HT1080 (cell line): ENCODE data around the gene MRPL53. TPM values are rescaled to one million over a fixed set of nuclear protein-coding genes. Genes with fewer than 3 reads are reported as not detected.
"Not testable (repeated sequence)": the region's sequence is repeated elsewhere in the genome, so short reads cannot be mapped to it uniquely, and the experiment has no call there.

ENCODE experiments used
- DNase-seq: peaks from one replicate; pipeline ENCODE4 v3.0.0-alpha.2; 2015; ENCODE audit warnings: low read depth
- total RNA-seq: library from RNA; depleted of rRNA; stranded (reverse); fragments of >200 nt; shearing (Covaris generic); gene quantifications from 2 replicates; pipeline ENCODE4 v1.2.3, GENCODE V29; 2014

The MRPL53 gene
- total RNA-seq, 1 experiment from 2014 or later: 79.3 TPM

DNA sequence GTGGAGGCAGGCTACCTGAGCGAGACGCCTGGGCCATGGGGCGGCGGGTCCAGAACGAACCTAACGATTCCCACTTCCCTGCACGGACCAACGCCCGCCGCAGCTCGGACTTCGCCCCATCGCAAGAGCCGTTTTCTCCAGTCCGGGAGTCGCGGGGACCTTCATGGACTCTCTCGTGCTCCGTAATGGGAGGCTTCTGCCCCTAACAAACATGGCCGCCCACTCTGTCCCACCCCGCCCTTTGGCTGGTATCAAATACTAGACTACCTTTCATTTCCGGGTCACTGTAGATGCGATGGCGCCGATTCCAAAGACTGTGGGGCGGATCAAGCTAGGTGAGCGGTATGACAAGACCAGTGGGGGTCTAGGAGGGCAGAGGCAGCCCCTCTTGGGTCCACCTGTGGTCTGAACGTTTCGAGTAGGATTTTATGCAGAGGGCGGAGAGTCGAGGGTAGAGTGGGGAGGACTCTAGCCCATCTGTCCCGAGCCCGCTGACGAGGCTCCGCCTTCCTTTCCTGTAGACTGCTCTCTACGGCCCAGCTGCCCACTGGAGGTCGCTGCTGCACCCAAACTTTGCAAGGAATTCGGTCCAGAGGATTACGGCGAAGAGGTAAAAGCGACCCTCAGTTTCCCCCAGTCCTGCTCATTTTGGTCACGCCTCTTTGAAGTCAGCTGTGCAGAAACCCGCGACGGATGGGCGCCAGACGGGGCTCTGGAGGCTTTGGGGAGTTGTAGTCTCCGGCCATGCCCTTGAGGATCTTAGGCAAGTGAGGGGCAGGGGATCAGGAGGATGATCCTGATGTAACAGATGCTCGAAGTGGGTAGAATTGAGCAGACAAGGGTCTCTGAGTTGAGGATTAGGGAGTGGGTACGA is 10.6 kb upstream of the MRPL53 start, which contains the start of the genes CCDC142 and TTC31:
CCDC142 (minus strand) TSS at position 198 of the 874 bp plus-strand sequence; CDS start at position 37, 161 bp downstream.
TTC31 (plus strand) TSS at position 281 of the 874 bp plus-strand sequence; CDS start at position 296, 15 bp downstream.
- peak; percentile 92 for DNase-seq

DNA sequence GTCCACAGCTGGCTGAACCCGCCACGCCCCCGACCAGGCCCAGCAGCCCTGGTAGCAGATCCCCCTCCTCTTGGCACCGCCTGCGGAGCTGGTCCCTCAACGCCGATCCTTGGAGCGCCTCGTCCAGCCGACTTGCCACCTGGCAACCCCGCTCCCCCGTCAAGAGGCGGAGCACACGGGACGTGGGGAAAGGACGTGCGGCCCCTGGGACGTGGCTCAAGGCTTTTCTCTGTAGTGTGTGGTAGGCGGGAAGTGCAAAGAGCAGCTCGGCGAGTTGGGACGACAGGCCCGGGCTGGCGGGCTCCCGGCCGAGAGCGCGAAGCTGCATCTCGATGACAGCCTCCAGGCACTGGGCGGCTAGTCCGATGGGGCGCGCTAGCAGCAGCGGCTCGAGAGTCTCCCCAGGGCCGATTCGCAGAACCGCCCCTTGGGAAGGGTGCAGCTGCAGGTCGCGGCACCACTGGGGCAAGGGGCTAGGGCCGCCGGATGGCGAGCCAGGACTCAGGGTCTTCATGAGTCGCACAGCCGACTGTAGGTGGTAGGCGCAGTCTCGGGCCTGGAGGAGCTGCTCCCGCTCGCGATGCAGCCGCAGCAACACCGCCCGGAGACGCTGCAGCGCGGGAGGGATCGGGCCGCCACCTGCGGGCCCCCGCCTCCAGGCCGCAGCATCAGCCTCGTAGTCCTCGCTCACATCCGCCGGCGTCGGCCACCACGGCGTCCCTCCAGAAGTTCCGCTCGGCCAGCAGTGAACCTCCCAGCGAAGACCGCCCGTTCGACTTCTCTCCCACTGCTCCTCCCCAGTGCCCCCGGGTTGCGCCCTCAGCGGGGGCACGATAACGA is 9.7 kb upstream of the MRPL53 start:
- DNase-seq: no peak

DNA sequence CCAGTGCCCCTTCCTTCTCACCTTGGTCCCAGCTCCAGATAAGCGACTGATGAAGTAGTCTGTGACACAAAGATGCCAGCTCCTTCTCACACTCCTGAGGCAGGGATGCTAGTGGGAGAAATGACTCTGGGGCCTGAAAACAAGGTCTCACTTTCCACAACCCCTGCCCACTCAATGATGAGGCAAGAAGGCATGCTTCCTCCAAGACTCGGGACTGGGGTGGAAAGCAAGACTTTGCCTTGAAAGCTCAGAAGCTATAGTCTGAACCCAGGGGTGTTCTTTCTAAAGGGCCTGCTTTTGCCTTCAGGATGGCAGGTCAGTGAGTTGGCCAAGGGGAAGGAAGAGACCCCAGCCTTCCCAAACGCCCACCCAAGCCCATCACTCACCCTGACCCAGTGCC is 9.0 kb upstream of the MRPL53 start:
- DNase-seq: no peak

DNA sequence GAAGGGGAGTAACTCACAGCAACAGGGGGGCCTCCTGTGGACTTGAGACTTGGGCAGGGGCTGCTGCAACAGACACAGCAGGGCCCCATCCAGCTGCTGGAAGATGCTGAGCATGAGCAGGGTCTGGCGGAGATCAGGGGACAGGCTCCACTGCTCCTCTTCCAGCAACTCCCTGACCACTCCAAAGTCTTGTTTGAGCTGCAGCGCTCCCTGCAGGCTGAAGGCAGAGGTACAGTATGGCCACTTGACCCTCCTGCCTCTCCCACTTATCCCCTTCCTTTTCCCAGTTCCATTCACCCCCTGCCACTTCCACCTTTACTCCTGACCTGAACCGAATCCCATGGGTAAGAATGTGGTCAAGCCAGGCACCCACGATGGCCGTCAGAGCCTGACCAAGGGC is 2.4 kb upstream of the MRPL53 start:
- DNase-seq: no peak

DNA sequence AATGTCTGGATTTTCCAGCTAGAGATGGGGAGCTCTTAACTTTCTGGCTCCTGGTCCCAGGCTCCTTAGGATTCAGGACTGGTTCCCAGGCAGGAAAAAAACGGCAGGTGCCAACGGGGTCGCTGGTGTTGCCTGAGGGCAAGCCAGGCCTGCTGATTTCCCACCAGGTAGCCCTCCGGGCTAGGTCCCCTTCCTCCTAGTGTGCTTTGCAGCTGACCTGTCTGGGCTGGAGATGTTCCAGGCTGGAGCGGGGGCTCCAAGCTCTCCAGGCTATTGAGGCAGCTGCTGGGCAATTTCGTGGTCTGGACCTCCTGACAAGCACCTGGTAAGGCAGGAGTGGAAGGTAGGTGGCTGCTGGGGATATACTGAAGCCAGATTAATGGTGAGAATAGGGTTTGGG is 2.0 kb upstream of the MRPL53 start:
- no peak for DNase-seq

DNA sequence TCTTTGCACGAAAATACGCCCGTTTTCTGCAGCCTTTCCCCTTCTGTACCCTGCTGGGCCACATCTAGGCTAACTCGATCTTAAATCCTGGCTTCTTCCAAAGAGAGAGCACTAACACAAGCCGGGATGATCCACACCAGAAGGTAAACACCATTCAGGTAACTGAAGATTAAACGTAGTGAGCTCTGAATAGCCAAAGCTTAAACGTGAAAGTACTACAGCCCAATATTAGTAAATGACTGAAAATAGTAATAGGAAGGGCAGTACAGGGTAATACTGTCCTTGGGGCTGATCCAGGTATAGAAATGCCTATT is 422 bp upstream of the MRPL53 start:
- no peak for DNase-seq

DNA sequence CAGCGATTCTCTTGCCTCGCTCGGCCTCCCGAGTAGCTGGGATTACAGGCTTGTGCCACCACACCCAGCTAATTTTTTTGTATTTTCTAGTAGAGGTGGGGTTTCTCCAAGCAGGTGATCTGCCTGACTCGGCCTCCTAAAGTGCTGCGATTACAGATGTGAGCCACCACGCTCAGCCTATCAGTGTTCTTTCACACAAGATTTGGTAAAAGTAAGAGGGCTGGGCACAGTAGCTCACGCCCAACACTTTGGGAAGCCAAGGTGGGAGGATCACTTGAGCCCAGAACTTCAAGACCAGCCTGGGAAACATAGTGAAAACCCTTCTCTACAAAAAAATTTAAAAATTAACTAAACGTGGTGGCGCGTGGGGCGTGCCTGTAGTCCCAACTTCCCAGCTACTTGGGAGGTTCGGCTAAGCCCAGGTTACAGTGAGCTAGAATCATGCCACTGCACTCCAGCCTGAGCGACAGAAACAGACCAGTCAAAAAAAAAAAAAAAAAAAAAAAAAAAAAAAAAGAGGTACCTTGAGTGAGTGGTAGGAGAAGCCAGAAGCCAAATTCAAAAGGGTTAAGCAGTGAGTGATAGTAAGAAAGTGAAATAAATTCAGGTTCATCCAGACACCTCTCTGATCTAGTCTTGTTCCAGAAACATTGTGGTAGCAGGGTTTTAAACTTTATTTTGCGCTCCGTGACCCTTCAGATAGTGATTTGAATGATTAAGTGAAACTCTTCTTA is 981 bp downstream of the MRPL53 start:
- DNase-seq: no peak

DNA sequence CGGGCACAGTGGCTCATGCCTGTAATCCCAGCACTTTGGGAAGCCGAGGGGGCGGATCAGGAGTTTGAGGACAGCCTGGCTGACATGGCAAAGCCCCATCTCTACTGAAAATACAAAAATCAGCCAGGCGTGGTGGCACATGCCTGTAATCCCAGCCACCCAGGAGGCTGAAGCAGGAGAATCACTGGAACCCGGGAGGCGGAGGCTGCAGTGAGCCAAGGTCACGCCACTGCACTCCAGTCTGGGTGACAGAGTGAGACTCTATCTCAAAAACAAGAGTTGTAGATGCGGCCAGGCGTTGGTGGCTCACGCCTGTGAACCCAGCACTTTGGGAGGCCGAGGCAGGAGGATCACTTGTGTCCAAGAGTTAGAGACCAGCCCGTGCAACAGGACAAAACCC is 1.7 kb downstream of the MRPL53 start:
- DNase-seq: not testable (repeated sequence)

DNA sequence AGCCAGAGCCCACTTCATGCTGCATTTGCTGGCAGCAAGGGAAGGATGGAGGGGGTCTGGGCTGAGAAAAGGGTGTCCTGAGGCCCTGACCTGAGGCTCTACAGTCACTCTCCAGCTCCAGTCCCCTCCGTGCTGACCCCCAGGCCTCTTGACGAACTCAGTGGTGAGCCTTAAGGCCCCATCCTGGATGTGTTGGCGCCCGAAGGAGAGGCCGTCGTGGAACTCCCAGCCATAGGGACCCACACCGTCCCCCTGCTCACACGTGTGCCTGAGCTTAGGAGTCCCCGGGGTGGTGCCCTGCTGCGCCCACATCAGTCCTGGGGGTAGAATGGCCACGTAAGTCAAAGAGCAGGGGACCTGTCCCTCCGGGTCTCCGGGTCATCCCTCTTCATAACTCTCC is 8.1 kb downstream of the MRPL53 start:
- DNase-seq: no peak

DNA sequence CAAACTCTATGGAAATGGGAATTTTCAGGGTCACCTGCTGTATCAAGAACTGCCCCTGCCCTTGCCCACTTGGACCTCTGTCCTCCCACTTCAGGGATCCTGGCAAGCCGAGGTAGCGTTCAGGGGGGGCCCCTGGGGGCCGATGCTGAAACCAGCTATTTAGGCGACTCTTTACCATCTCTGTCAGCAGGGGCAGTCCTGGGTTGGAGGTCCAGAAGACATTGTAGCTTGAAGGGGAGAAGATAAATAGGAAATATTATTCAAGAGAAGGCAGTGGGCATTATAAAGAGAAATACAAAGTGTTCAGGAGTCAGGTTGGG is 9.7 kb downstream of the MRPL53 start:
- no peak for DNase-seq

DNA sequence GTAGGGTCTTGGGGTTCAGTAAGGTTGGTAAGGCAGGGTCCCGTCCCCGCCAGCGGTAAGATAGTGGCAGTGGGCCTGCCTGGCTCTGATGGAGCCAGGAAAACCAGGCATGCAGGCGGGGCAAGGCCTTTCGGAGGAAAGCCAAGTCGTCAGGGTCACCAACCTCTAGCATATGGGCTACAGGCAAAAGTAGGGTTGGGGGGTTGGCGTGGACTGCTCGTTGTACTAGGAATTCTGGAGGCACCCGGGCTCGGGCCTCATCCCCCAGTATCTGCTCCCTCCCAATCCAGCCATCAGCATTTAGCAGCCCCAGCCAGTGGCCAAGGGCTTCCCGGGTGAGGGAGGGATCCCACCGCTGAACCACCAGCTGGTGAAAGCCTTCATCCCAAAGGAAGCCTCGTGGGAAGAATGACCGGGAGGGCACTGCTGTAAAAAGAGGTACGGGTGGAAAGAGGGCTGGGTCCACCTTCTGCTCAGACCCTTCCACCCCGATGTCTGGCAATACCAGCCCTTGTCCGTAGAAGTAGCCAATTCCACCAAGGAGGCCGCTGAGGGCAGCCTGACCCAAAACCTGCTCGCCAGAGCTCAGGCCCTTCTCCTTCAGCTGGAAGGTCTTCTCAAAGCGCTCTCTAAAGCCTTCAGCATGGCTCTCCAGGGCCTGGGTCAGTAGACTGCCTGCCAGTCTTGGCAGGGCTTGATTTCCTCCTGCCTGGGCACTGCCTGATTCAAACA is 10.3 kb downstream of the MRPL53 start:
- DNase-seq: no peak

DNA sequence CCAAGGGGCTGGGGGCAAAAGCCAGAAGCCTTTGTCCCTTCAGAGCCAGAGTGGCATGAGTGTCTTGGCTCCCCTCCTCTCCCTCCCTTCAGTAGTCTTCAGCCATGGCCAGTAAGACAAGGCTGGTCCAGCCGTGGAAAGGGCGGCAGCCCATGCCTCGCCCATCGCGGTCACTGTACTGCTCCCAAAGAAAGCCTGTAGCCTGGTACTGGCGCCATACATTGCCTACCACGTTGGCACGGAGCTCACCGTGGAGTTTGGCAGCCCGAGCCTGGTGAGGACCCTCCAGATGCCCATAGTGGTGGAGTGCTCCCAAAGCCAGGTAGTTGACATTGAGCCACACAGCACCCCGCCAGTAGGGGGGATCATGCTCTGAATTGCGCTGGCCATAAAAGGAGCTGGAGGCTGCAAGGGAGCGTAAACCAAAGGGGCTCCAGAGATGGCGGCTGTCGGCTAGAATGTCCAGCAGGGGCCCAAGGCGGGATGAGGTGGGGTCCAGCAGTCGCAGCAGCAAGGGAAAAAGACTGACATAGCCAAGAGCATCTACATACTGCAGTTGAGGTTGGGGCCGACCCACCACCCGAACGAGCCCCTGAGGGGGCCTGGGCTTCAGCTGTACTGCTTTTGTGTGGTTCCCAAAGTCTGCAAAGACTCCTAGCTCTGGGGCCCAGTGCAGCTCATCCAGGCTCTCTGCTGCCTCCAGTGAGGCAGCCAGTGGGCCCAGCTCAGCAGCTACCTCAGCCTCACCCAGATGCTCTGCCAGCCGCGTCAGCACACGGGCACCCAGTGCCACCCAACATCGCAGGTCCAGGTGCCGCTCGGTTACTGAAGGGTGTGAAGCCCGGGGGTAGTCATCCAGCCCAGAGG is 11.1 kb downstream of the MRPL53 start:
- DNase-seq: no peak

DNA sequence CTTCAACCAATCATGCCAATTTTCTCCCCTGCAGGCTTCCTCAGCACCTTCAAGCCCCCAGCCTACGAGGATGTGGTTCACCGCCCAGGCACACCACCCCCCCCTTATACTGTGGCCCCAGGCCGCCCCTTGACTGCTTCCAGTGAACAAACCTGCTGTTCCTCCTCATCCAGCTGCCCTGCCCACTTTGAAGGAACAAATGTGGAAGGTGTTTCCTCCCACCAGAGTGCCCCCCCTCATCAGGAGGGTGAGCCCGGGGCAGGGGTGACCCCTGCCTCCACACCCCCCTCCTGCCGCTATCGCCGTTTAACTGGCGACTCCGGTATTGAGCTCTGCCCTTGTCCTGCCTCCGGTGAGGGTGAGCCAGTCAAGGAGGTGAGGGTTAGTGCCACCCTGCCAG is 12.3 kb downstream of the MRPL53 start:
- DNase-seq: not testable (repeated sequence)

DNA sequence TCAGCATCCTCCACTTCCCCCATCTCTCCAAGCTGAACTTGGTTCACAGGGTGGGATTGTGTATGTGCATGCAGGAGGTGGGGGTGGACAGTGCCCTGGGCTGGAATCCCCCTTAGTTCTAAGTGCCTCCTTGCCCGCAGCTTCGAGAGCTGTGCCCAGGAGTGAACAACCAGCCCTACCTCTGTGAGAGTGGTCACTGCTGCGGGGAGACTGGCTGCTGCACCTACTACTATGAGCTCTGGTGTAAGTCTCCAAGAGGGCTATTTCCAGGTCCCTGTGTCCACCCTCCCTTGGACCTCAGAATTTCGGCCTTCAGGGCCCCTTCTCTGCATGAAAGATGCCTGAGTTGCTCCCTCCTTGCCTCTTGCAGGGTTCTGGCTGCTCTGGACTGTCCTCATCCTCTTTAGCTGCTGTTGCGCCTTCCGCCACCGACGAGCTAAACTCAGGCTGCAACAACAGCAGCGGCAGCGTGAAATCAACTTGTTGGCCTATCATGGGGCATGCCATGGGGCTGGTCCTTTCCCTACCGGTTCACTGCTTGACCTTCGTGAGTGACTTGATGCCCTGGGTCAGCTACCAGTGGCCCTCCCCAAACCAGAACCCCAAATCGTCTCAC is 12.9 kb downstream of the MRPL53 start:
- not testable (repeated sequence) for DNase-seq

DNA sequence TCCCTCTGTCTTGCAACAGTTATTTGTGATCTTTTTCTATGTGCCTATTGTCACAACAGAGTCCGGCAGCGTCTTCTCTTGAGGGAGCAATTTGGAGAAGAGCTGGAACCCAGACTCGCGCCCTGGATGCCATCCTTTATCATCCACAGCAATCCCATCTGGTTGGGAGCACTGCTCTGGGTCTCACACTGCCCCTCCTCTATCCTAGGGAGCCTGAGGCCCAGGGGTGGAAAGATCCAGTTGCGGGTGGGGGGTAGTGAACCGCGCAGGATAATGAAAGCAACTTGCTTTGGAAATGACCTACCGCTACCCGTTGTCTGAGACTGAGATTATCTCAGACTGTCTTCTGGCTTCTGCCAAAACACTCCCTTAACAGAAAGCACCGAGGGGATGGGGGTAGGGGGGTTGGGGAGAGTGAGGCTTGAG is 13.5 kb downstream of the MRPL53 start:
- no peak for DNase-seq

DNA sequence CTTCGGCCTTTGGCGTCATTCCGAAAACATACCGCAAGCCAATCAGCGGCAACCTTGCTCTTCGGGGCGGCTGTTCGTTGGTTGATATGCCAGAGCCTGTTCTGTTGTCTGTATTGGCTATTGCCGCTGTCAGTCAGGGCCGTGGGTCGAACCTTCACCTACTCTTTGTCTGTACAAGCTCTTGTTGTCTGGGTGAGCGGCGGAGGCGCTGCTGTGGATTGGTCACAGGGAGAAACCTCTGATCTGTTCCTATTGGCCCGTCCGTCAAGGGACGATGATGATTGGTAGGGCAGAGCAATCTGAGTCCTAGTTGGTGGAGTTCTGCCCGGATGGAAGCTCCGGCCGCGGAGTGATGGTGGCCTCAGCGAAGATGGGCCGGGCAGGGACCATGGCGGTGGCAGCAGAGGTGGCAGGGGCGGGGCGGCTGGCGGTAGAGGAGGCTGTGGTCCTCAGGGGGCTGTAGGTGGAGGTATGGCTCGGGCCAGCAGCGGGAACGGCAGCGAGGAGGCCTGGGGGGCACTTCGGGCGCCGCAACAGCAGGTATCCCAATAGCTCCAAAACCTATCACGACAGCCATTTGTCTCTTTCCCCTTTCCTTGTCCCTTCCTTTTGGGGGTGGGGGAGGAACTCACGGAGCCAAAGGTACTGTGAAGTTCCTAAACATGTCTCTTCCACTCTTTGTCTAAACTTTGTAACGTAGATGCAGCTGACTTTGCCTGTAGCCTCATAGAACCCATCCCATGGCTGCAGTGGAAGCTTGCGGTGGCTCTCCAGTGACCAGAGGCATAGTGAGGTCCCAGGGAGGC is 14.1 kb downstream of the MRPL53 start, which contains the start of gene WBP1:
WBP1 (plus strand) TSS at position 307 of the 806 bp plus-strand sequence; CDS start at position 472, 165 bp downstream.
- peak; percentile 100 for DNase-seq

DNA sequence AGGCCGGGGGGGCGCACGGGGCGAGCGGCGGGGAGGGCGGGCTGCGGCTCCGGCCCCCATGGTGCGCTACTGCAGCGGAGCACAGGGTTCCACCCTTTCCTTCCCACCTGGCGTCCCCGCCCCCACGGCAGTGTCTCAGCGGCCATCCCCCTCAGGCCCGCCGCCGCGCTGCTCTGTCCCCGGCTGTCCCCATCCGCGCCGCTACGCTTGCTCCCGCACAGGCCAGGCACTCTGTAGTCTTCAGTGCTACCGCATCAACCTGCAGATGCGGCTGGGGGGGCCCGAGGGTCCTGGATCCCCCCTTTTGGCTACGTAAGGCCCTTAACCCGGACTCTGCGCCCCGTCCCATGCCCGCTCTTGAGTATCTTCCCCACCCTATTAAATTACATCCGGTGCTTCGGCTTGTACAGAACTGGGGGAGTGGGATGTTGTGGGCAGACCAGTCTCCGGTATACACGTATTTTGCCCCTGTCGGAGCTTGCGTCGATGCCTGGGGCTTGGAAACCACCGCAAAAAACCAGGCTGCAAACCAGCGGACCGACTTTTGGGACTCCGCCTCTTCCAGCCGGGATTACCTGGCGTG is 14.8 kb downstream of the MRPL53 start:
- DNase-seq: no peak

DNA sequence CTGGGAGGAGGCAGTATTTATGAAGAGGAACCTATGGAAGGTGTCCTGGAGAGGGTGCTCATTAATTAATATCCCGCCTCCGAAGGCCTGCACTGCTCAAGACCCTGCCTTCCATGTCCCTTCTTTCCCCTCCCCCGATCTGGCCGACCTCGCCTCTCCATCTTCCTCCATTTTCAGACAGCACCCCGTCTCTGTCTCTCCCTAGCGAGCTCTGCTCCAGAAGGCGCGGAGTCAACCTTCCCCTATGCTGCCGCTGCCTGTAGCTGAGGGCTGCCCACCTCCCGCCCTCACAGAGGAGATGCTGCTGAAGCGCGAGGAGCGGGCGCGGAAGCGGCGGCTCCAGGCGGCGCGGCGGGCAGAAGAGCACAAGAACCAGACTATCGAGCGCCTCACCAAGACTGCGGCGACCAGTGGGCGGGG is 15.3 kb downstream of the MRPL53 start:
- DNase-seq: no peak
